Neural cell (in vitro differentiated cells): ENCODE measurements around the gene HEYL. TPM values are rescaled to one million over a fixed set of nuclear protein-coding genes. Genes with fewer than 3 reads are reported as not detected.

ENCODE experiments used
- H2AFZ ChIP-seq: fragments of 200-600, 300-800 bp; sonication (generic), shearing (Covaris generic); 2 replicates; pipeline ENCODE4 v1.6.0; 2014; ENCODE audit warnings: low read depth, mild to moderate bottlenecking, antibody characterized with exemption, low read length, moderate library complexity
- H3F3A ChIP-seq: fragments of 200-600 bp; shearing (Covaris generic); 2 replicates; pipeline ENCODE4 v1.6.1; 2016; ENCODE audit warnings: mild to moderate bottlenecking, moderate library complexity, mixed read lengths, antibody characterized with exemption, low read length; ENCODE audit not compliant: insufficient read depth, poor library complexity, severe bottlenecking
- H3K27ac ChIP-seq: fragments of 200-600, 300-800 bp; sonication (generic), shearing (Covaris generic); 2 replicates; pipeline ENCODE4 v1.5.1; 2014; ENCODE audit warnings: mild to moderate bottlenecking, low read length, moderate library complexity
- H3K27me3 ChIP-seq: fragments of 300-800, 200-600 bp; sonication (generic), shearing (Covaris generic); 2 replicates; pipeline ENCODE4 v1.6.0; 2014; ENCODE audit warnings: mild to moderate bottlenecking, low read depth, low read length, moderate library complexity; ENCODE audit not compliant: insufficient read depth
- H3K36me3 ChIP-seq: fragments of 300-800, 200-600 bp; sonication (generic), shearing (Covaris generic); 2 replicates; pipeline ENCODE4 v1.5.1; 2014; ENCODE audit warnings: mild to moderate bottlenecking, antibody characterized with exemption, low read length, moderate library complexity; ENCODE audit not compliant: insufficient read depth
- H3K4me2 ChIP-seq: fragments of 300-800, 200-600 bp; sonication (generic), shearing (Covaris generic); 2 replicates; pipeline ENCODE4 v1.6.0; 2014; ENCODE audit warnings: mild to moderate bottlenecking, low read length
- H3K4me3 ChIP-seq: fragments of 300-800, 200-600 bp; sonication (generic), shearing (Covaris generic); 2 replicates; pipeline ENCODE4 v1.5.1; 2014; ENCODE audit warnings: mild to moderate bottlenecking, low read length, moderate library complexity
- H3K79me2 ChIP-seq: fragments of 200-600 bp; shearing (Covaris generic); replicated peaks from 2 replicates; pipeline ENCODE4 v1.6.0; 2014; ENCODE audit warnings: mild to moderate bottlenecking, low read length, moderate library complexity; ENCODE audit not compliant: insufficient read depth
- H3K9ac ChIP-seq: fragments of 300-800, 200-600 bp; sonication (generic), shearing (Covaris generic); 2 replicates; pipeline ENCODE4 v1.6.1; 2016; ENCODE audit warnings: mild to moderate bottlenecking, low read length, mixed read lengths
- H3K9me2 ChIP-seq: fragments of 200-600 bp; shearing (Covaris generic); 2 replicates; pipeline ENCODE4 v1.6.1; 2016; ENCODE audit warnings: mild to moderate bottlenecking, low read length, mixed read lengths; ENCODE audit not compliant: insufficient read depth
- H3K9me3 ChIP-seq: fragments of 200-600, 300-800 bp; sonication (generic), shearing (Covaris generic); 2 replicates; pipeline ENCODE4 v1.6.1; 2016; ENCODE audit warnings: mild to moderate bottlenecking, mixed run types, low read length, moderate library complexity, mixed read lengths
- H4K20me1 ChIP-seq: fragments of 200-600 bp; shearing (Covaris generic); 2 replicates; pipeline ENCODE4 v1.6.1; 2016; ENCODE audit warnings: mild to moderate bottlenecking, mixed run types; ENCODE audit not compliant: insufficient read depth
- EP300 ChIP-seq: fragments of 450-650 bp; conservative IDR thresholded peaks from 2 replicates; pipeline ENCODE4 v1.6.1; 2014; ENCODE audit warnings: antibody characterized with exemption, mild to moderate bottlenecking, moderate library complexity; ENCODE audit not compliant: poor library complexity, severe bottlenecking
- EZH2 ChIP-seq: fragments of 200-600, 300-800 bp; shearing (Covaris generic), sonication (generic); IDR thresholded peaks from 2 replicates; pipeline ENCODE4 v1.6.1; 2014; ENCODE audit warnings: antibody characterized with exemption, low read length, borderline replicate concordance, mild to moderate bottlenecking; ENCODE audit not compliant: insufficient read depth, poor library complexity, severe bottlenecking
- MXI1 ChIP-seq: fragments of 450-650 bp; conservative IDR thresholded peaks from 2 replicates; pipeline ENCODE4 v1.6.1; 2014; ENCODE audit warnings: antibody characterized with exemption, mild to moderate bottlenecking; ENCODE audit not compliant: poor library complexity, severe bottlenecking
- POLR2AphosphoS5 ChIP-seq: IDR thresholded peaks from 2 replicates; pipeline ENCODE4 v1.6.1; 2012
- RAD21 ChIP-seq: fragments of 450-650 bp; conservative IDR thresholded peaks from 2 replicates; pipeline ENCODE4 v1.6.1; 2014; ENCODE audit warnings: antibody characterized with exemption, mild to moderate bottlenecking, moderate library complexity
- SMC3 ChIP-seq: fragments of 450-650 bp; conservative IDR thresholded peaks from 2 replicates; pipeline ENCODE4 v1.6.1; 2014; ENCODE audit warnings: antibody characterized with exemption, mild to moderate bottlenecking, moderate library complexity; ENCODE audit not compliant: poor library complexity
- TAF1 ChIP-seq: IDR thresholded peaks from 2 replicates; pipeline ENCODE4 v1.6.1; 2012; ENCODE audit warnings: low read depth
- polyA plus RNA-seq: library from polyadenylated mRNA; depleted of rRNA; stranded (reverse); fragments of >200 nt; gene quantifications from 2 replicates; pipeline ENCODE4 v1.2.3, GENCODE V29; 2014
- TF ChIP-seq, protein P1 (sequence below): fragments of 450-650 bp; IDR thresholded peaks from 2 replicates; pipeline ENCODE4 v1.5.1; 2014; ENCODE audit warnings: antibody characterized with exemption, mild to moderate bottlenecking, moderate library complexity; ENCODE audit not compliant: poor library complexity, severe bottlenecking
- TF ChIP-seq, protein P2 (sequence below): IDR thresholded peaks from 2 replicates; pipeline ENCODE4 v1.6.1; 2012; ENCODE audit warnings: borderline replicate concordance

HEYL gene
- polyA plus RNA-seq, 1 donor from 2014 or later = not detected

DNA sequence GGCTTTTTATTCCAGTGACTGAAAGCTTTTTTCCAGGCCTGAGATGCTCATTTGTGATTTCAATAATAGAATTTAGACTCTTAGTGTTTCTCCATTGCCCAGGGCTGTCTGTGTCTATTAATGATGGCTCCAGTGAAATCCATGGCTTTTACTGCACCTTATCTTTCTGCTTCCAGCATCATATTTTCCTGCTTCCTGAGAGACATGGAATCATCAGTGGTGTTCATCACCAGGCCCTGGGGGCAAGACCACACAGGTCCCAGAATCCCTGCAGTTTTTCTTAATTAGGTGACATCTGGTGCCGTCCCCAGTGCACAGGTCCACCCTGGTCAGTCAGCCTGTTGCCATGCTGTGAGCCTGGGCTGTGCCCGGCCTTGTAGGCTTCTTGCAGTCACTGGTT lies 16.9 kb upstream of the HEYL start:
- H3K27me3 ChIP-seq = no peaks in the 10 kb centered on the region
- H3K9me2 ChIP-seq = no peaks in the 10 kb centered on the region
- H3K4me3 ChIP-seq = no peak overlapping the region
- no peaks in the 10 kb centered on the region for H3K36me3 ChIP-seq
- H3F3A ChIP-seq = no peaks in the 10 kb centered on the region
- no peak overlapping the region for H3K4me2 ChIP-seq
- H4K20me1 ChIP-seq = no peaks in the 10 kb centered on the region
- TF ChIP-seq POLR2AphosphoS5 = no peak
- no peak overlapping the region for H3K27ac ChIP-seq
- H2AFZ ChIP-seq = no peak overlapping the region
- no peaks in the 10 kb centered on the region for H3K79me2 ChIP-seq
- H3K9me3 ChIP-seq = no peaks in the 10 kb centered on the region
- H3K9ac ChIP-seq = no peak overlapping the region

DNA sequence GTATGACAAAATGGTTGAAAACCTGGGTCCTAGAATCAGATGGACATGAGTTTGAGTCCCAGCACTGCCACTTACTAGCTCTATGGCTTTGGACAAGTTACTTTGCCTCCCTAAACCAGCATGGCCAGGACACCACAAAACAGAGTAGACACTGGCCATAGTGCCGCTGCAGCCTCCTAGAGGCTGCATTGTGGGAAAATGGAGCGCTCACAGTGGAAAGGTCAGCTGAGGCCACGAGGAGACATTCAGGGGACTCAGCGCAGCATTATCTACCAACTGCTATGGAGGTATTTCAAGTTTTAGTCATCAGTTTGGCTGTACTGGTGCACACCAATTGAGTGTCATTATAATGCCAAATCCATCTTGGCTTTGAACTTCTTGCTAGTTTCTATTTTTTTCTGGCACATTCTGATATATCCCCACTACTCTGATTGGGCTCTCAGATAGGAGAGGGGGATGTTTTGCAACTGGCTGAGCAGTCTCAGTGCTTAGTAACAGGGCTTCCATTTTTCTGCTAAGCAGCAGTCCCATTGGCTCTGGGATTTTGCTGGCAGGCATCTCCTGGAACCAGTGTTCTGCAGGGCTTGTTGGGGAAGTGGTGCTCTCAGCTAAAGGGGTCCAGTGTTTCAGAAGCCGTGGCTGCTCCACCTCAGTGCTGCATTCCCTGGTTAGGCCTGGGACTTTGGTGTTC lies 16.3 kb upstream of the HEYL start:
- Histone ChIP-seq H3K27ac (no peak overlapping the region), H3F3A (no peaks in the 10 kb centered on the region), H3K9me3 (no peaks in the 10 kb centered on the region), H3K79me2 (no peaks in the 10 kb centered on the region), H3K9me2 (no peaks in the 10 kb centered on the region), H2AFZ (no peak overlapping the region), H3K9ac (no peak overlapping the region), H4K20me1 (no peaks in the 10 kb centered on the region), H3K27me3 (no peaks in the 10 kb centered on the region), H3K36me3 (no peaks in the 10 kb centered on the region), H3K4me2 (no peak overlapping the region), H3K4me3 (no peak overlapping the region)
- TF ChIP-seq MXI1 (no peak), RAD21 (no peak), POLR2AphosphoS5 (no peak), SMC3 (no peak), EZH2 (no peak), EP300 (no peak), TAF1 (no peak)
- TF ChIP-seq, protein P1, sequence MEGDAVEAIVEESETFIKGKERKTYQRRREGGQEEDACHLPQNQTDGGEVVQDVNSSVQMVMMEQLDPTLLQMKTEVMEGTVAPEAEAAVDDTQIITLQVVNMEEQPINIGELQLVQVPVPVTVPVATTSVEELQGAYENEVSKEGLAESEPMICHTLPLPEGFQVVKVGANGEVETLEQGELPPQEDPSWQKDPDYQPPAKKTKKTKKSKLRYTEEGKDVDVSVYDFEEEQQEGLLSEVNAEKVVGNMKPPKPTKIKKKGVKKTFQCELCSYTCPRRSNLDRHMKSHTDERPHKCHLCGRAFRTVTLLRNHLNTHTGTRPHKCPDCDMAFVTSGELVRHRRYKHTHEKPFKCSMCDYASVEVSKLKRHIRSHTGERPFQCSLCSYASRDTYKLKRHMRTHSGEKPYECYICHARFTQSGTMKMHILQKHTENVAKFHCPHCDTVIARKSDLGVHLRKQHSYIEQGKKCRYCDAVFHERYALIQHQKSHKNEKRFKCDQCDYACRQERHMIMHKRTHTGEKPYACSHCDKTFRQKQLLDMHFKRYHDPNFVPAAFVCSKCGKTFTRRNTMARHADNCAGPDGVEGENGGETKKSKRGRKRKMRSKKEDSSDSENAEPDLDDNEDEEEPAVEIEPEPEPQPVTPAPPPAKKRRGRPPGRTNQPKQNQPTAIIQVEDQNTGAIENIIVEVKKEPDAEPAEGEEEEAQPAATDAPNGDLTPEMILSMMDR = no peak
- TF ChIP-seq, protein P2, sequence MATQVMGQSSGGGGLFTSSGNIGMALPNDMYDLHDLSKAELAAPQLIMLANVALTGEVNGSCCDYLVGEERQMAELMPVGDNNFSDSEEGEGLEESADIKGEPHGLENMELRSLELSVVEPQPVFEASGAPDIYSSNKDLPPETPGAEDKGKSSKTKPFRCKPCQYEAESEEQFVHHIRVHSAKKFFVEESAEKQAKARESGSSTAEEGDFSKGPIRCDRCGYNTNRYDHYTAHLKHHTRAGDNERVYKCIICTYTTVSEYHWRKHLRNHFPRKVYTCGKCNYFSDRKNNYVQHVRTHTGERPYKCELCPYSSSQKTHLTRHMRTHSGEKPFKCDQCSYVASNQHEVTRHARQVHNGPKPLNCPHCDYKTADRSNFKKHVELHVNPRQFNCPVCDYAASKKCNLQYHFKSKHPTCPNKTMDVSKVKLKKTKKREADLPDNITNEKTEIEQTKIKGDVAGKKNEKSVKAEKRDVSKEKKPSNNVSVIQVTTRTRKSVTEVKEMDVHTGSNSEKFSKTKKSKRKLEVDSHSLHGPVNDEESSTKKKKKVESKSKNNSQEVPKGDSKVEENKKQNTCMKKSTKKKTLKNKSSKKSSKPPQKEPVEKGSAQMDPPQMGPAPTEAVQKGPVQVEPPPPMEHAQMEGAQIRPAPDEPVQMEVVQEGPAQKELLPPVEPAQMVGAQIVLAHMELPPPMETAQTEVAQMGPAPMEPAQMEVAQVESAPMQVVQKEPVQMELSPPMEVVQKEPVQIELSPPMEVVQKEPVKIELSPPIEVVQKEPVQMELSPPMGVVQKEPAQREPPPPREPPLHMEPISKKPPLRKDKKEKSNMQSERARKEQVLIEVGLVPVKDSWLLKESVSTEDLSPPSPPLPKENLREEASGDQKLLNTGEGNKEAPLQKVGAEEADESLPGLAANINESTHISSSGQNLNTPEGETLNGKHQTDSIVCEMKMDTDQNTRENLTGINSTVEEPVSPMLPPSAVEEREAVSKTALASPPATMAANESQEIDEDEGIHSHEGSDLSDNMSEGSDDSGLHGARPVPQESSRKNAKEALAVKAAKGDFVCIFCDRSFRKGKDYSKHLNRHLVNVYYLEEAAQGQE = no peak
